Measurements from ENCODE around the gene SMARCAL1.

The SMARCAL1 gene

GRCh38 chr2:216392945-216393840, 19.1 kb upstream of the SMARCAL1 start:
- in situ Hi-C loops (cut with HindIII; ENCODE audit: low sequenced_read_pairs), result no loop called here

GRCh38 chr2:216394881-216395280, 17.4 kb upstream of the SMARCAL1 start:
- in situ Hi-C loops (cut with HindIII; ENCODE audit: low sequenced_read_pairs), result no loop called here

DNA sequence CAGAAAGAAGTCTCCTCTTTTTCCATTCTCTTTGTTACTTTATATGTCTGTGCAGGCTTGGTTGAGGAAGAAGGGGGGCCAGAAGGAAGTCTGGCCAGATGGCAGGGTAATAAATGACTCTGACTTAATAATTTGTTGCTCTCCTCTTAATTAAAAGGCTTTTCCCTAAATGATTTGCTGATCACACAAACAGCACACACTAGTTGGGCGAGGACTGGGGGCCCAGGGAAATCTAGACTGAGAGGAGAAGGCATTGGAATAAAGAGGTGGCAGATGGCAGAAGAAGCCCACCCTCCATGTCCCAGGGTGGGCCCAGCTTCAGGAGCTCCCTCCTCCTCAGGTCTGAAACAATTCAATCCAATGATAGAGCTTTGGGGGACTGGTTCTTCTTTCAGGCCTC, 12.7 kb upstream of the SMARCAL1 start:
- in situ Hi-C loops (cut with HindIII; ENCODE audit: low sequenced_read_pairs), result no loop called here

DNA sequence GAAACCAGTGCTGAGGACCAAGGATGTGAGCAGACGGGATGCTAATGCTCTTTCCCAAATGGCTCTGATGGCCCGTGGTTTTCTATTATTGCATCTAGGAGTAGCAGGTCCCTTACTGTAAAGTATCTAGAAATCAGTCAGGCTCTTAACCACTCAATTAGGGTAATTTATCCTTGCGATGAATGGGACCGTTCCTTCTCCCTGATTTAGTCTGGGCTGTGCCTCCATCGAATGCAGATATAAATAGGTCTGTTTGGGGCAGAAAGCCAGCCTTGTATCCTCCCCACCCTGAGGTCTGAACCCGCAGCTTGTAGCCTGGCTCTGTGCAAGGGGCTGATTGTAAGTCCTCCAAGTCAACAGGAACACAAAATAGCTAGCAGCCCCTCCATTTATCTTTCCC, 9.5 kb upstream of the SMARCAL1 start:
- in situ Hi-C loops (cut with HindIII; ENCODE audit: low sequenced_read_pairs), result no loop called here

DNA sequence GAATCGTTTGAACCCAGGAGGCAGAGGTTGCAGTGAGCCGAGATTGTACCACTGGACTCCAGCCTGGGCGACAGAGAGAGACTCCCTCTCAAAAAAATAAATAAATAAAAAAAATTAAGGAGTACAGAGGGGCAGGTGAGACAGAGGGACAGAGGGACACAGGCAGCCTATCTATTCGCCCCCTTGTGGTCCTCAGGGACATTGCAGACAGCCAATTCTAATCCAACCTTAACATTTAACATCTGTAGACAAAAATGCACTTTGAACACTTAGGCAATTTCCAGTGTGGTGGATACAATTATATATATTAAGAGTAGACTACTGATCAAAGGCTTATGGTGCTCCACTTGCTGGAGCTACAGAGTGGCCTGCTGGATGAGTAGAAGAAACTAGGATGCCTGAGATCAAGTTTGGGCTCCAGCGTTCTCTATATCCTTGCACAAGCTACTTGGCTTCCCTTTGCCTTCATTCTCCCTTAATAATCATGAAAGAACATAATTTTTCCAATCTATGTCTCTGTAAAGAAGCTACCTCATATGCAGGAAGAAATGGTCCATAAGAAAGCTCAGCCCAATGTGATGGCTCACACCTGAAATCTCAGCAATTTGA, 8.2 kb upstream of the SMARCAL1 start:
- in situ Hi-C loops (cut with HindIII; ENCODE audit: low sequenced_read_pairs), result no loop called here

DNA sequence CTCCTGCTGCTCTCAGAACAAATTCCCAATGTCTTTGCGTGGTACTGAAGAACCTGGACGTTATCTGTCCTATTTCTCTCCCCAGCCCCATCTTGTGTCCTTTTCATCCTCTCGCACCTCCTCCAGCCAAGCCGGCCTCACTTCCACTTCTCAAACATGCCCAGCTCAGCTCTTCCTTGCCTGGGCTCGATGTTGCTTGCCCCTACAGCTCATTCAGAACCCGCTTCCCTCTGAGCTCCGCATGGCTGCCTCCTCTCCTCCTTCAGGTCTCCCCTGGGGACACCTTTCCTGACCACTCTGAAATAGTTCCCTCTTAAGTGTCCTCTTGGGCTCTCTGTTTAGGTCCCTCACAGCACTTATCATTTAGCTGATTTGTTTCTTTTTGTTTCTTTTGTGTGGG, 6.7 kb upstream of the SMARCAL1 start:
- in situ Hi-C loops (cut with HindIII; ENCODE audit: low sequenced_read_pairs), result no loop called here

- in situ Hi-C loops (cut with HindIII; ENCODE audit: low sequenced_read_pairs), result no loop called here
These were observed 5.5 kb upstream of the SMARCAL1 start for GRCh38 chr2:216406826-216407225.

- in situ Hi-C loops (cut with HindIII; ENCODE audit: low sequenced_read_pairs), result no loop called here
These were observed 3.6 kb upstream of the SMARCAL1 start for GRCh38 chr2:216408426-216409290.

- in situ Hi-C loops (cut with HindIII; ENCODE audit: low sequenced_read_pairs), result no loop called here
These were observed 1.7 kb upstream of the SMARCAL1 start for GRCh38 chr2:216410550-216410949.

DNA sequence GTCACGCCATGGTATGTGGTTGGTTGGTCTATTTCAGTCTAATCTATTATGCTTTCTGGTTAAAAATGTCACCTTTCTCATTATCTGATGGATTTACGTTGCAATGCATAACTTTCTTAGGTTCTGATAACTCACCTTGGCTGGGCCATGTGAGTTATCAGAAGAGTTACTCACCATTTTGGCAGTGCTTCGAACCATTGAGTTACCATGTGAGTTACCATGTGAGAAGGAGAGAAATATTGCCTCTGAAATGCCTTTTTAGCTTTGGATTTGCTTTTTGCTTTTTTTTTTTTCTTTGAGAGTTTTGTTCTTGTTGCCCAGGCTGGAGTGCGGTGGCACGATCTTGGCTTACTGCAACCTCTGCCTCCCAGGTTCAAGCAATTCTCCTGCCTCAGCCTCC, 1.6 kb downstream of the SMARCAL1 start:
- in situ Hi-C loops (cut with HindIII; ENCODE audit: low sequenced_read_pairs), result no loop called here

- in situ Hi-C loops (cut with HindIII; ENCODE audit: low sequenced_read_pairs), result no loop called here
These were observed 2.6 kb downstream of the SMARCAL1 start for GRCh38 chr2:216414772-216415319.

- in situ Hi-C loops (cut with HindIII; ENCODE audit: low sequenced_read_pairs), result no loop called here
These were observed 3.3 kb downstream of the SMARCAL1 start for GRCh38 chr2:216415541-216415940.

DNA sequence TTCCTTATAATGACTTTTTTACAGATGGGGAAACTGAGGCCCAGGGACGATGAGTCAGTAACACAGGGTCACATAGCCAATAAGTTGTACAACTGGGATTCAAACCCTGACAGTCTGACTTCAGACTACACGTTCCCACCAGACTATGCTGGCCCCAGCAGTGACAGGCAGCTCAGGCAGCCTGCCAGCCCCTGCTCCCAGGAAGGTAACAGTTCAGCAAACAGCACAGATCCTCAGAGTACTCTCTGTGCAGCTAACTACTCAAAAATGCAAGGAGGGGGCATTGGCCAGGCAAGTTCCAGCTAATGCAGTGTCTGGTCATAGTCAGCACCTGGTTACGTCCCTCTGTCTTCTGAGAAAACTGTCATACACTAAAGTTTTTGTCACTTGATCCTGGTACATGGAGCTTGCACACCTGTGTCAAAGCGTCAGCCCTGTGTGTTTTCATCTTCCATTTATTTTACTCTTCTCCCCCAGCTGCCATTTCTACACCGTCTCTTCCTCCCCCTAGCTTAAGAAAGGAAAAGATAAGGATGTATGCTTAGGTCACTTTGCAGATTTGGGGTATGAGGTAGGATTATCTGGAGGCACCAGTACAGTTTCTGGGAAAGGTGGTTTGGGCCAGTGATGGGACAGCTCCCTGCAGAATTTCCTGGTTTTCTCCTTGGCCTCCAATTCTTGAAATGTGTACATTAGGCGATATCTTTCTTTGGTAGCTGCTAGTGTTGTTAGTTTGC, 4.5 kb downstream of the SMARCAL1 start:
- in situ Hi-C loops (cut with HindIII; ENCODE audit: low sequenced_read_pairs), result no loop called here

DNA sequence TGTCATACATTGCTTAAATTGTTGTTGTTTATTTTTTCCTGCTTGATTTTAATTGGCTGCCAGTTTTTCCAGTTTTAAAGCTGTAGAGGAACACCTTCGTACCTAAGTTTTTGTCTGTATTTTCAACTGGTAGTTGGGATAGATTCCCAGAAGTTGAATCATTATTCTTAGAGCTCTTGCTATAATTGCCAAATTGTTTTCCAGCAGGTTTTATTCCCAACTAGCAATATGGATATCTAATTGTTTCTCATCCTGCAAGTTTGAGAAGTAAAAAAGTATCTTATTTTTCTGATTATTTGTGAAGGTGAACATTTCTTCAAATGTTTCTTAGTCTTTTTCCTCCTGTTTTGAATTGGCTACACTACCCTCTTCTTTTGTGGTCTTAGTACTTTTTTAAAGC, 6.7 kb downstream of the SMARCAL1 start:
- in situ Hi-C loops (cut with HindIII; ENCODE audit: low sequenced_read_pairs), result no loop called here

- in situ Hi-C loops (cut with HindIII; ENCODE audit: low sequenced_read_pairs), result no loop called here
These were observed 8.2 kb downstream of the SMARCAL1 start for GRCh38 chr2:216420367-216421101.

GRCh38 chr2:216423071-216423470, 10.8 kb downstream of the SMARCAL1 start:
- in situ Hi-C loops (cut with HindIII; ENCODE audit: low sequenced_read_pairs), result no loop called here

DNA sequence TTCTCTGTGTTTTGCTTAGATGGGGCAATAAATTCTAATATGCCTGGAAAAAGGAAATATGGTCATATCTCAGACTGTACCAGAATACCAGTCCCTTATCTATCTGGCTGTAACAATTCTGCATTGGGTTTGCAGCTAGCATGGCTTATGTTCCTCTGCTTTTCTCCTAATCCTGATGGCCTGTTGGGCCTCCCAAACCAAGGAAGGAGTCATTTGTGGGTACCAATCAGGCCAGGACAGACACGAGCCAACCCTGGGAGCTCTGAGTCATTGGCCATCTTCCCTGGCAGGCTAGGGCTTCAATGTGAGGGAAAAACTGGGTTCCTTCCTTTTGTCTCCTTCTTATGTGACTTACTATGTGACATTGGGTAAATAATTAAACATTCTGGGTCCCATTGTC, 12.0 kb downstream of the SMARCAL1 start:
- in situ Hi-C loops (cut with HindIII; ENCODE audit: low sequenced_read_pairs), result no loop called here

GRCh38 chr2:216425008-216425787, 12.9 kb downstream of the SMARCAL1 start:
- in situ Hi-C loops (cut with HindIII; ENCODE audit: low sequenced_read_pairs), result no loop called here

DNA sequence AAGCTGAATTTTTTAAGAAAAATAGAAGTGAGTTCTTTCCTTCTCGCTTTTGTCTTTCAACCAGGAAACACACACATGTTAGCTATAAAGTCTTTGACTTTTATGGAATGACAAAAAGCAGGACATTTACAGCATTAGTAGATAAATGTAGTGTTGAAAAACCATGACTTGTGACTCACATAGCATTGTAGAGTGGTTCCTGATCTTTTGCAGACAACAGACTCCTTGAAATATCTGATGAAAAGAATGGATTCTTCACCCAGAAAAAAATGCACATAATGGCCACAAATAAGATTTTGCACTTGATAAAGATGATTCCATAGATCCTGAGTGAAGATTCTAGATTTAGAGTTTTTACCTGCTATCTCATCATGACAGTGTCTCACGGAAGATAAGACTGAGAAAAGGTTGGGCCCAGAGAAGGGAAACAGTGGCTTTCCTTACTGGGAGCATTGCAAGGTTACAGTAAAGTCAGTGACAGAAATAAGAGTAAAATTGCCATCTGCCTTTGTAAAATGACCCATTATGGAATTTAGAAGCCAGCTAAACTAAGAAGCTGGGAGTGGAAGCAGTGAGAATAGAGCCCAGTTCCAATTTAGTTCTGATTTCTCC, 14.0 kb downstream of the SMARCAL1 start:
- in situ Hi-C loops (cut with HindIII; ENCODE audit: low sequenced_read_pairs), result no loop called here
